ENCODE data around the gene WNT2.
"Not testable (repeated sequence)": the region's sequence is repeated elsewhere in the genome, so short reads cannot be mapped to it uniquely, and the experiment has no call there.

Gene WNT2

GRCh38 chr7:117250801-117251200 lies 72.1 kb downstream of the WNT2 start:
- DNase-seq: no peak

GRCh38 chr7:117250245-117250644 lies 72.6 kb downstream of the WNT2 start:
- DNase-seq: no peak

- no peak for DNase-seq
These were observed 73.2 kb downstream of the WNT2 start for GRCh38 chr7:117249696-117250095.

DNA sequence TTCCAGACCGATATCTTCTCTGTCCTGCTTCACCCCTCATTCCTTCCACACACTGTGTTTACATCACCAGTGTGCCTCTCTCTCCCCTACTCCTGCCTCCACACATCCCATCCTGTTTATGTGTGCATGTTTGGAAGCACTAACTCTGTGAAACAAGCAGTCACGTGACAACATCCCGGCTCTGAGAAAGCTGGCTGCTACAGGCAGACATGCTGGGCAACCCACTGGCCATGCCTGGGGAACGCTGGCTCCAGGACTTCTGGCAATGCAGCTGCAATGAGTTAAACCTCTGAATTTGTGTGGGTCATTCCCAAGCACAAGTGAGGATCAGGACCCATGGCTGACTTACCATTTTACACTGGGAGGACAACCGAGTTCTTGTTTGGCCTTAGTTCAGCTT lies 74.0 kb downstream of the WNT2 start:
- no peak for DNase-seq

DNA sequence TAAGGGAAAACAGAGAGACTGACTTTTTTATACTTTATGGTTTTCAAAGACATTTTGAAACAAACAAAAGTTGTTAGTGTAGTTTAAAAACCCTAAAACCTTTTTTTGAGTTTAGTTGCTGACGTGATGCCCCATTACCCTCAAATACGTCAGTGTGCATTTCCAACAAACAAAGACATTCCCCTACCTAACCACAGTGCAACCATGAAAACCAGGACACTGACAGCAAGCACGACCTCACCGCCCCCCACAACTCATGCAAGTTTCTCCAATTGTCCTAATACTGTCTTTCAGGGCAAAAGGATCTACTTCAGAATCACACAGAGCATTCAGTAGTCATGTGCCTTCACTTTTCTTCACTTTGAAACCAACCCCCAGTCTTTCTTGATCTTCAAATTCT lies 75.0 kb downstream of the WNT2 start:
- no peak for DNase-seq

DNA sequence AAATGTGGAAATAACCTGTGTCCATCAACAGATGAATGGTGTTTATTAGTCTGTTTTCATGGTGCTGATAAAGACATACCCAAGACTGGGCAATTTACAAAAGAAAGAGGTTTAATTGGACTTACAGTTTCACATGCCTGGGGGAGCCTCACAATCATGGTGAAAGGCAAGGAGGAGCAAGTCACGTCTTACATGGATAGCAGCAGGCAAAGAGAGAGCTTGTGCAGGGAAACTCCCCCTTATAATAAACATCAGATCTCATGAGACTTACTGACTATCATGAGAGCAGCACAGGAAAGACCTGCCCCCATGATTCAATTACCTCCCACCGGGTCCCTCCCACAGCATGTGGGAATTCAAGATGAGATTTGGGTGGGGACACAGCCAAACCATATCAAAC lies 77.2 kb downstream of the WNT2 start:
- not testable (repeated sequence) for DNase-seq

DNA sequence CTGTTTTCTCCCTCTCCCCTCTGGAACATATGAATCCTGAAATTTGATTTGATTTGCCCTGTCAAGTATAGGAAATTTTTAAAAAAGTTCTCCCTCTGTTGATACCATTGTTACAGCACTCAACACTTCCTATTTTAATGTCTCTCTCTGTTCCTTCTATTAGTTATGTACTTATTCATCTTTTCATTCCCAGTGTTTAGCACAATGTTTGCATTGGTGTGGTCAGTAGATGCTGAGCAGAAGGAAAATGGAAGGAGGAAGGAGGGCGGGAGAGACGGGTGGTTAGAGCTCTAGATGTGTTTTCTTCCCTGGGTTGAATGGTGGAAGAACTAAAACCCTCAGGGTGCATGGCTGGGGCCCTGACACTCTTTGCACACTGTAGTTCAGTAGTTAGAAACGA lies 79.5 kb downstream of the WNT2 start:
- DNase-seq: no peak

DNA sequence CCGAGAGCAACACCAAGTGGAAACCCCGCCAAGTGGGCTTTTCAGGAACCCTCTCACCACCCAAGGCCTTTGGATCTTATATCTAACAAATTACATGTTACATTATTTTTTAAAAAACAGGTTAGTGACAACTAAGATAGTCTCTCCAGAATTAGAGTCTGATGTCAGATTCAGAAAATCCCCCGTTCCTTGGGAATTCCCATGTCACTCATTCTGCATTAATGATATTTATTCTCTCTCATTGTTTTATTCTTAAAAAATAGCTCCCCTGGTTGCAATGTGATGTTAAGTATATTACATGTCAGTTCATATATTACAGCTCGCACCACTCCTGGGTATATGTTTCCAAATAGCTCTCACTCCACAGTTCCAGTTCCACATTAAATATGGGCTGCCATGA lies 81.8 kb downstream of the WNT2 start:
- no peak for DNase-seq

- DNase-seq: no peak
These were observed 83.9 kb downstream of the WNT2 start for GRCh38 chr7:117238937-117239336.

GRCh38 chr7:117238472-117238871 lies 84.4 kb downstream of the WNT2 start:
- DNase-seq: no peak

DNA sequence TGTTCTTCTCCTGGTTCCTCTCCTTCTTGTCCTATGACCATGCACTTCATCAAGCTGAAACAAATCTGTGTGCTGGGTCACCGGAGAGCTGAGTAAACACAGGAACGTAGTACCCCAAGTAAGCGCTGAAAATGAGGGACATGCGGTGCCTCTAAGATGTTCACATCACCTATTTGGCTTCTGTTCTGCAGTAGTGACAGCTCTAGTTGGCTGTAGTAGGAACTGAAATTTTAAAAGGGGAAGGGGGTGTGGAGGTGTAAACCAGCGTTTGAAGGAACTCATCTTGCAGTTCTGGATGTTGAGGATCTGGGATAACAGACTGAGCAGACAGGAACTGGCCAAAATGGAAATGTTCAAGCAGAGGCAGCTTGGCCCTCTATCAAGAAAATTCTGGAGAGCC lies 85.2 kb downstream of the WNT2 start:
- DNase-seq: no peak

GRCh38 chr7:117231047-117231359 lies 91.9 kb downstream of the WNT2 start:
- no peak for DNase-seq

DNA sequence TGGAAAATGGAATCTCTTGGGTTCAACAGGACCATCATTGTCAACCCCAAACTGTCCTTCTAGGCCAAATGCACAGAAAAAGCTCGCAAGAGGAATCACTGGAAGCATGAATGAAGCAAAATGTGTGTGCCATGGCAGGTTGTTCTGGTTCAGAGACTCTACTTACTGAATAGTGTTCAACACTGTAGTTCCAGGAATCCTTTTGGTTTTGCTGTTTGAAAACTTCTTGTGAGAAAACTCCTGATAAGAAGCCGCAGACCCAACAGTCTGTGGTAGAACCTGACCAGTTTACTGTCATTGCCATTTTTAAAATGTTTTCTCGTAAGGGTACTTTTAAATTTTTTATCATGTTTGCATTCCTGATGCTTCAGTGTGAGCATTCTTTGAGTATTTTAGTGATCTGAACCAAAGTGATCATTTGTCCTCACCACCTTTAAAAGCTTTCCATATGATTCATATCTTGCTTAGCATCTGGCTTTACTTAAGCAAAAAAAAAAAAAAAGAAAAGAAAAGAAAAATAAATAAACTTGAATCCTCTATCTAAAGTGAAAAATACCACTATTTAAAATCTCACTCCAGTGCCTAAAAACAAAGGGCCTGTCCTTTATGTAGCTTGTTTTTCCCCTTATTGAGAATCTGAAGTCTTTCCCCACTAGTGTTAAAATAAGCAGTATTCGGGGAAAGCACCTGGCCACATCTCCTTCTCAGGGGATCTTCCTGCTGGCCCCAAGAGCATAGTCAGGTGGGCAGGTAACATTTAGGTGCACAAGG lies 92.4 kb downstream of the WNT2 start:
- DNase-seq: no peak

DNA sequence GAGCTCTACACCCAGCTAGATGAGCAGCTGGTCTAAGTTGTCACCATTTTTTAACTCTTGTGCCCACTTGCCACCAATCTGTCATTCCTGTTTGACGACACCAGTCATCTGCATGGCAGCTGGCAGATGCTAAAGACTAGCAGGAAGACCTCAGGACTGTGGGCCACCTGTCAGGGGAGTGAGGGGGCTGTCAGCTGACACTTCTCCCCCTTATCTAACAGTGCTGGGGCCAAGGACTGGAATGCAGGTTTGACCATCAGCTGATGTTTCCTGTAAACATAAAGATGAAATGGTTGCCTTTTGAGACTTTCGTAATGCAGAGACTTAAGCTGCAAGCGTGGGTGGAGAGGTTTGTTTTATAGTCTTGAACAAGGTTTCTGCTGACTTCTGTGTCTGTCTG lies 93.5 kb downstream of the WNT2 start:
- DNase-seq: no peak

DNA sequence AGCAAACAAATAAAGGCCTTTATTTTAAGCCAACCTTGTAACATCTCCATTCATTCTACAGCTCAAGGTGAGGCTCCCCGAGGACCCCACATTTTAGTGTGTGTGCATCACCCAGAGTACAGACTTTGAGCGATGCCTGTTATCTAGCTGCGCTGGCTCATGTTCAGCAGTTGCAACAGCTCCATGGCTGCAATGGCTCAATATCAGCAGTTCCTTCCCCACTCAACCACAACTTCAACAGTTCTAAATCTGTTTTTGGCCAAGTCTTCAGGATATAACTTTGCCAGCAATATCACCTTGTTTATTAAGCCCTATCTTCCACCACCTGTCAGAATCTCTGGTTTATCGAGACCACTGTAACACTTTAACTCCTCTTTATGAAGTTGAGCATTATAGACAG lies 95.8 kb downstream of the WNT2 start:
- no peak for DNase-seq

- no peak for DNase-seq
These were observed 97.3 kb downstream of the WNT2 start for GRCh38 chr7:117225536-117225935.
